DLD1 (cell line): Measurements from ENCODE around the gene RASL12.

Source experiments
- in situ Hi-C: cut with HindIII; loops from 2 replicates; pipeline ENCODE4 v1.10.0; 2017; ENCODE audit warnings: low sequenced_read_pairs

RASL12 gene

GRCh38 chr15:65057549-65057940 is 10.2 kb downstream of the RASL12 start:
- in situ Hi-C loops, result no loop called here

- in situ Hi-C loops, result no loop called here
Measured at GRCh38 chr15:65056868-65057548, 10.8 kb downstream of the RASL12 start.

- in situ Hi-C loops, result no loop called here
Measured at GRCh38 chr15:65056106-65056505, 11.7 kb downstream of the RASL12 start.

GRCh38 chr15:65055201-65055870 is 12.5 kb downstream of the RASL12 start:
- in situ Hi-C loops, result no loop called here

- in situ Hi-C loops, result no loop called here
Measured at GRCh38 chr15:65054333-65055200, 13.2 kb downstream of the RASL12 start.

- in situ Hi-C loops, result no loop called here
Measured at GRCh38 chr15:65052956-65053355, 14.8 kb downstream of the RASL12 start.

- in situ Hi-C loops, result no loop called here
Measured at GRCh38 chr15:65051266-65051665, 16.5 kb downstream of the RASL12 start.

- in situ Hi-C loops, result no loop called here
Measured at GRCh38 chr15:65050270-65050669, 17.5 kb downstream of the RASL12 start.

- in situ Hi-C loops, result no loop called here
Measured at GRCh38 chr15:65049418-65049840, 18.4 kb downstream of the RASL12 start.

GRCh38 chr15:65048241-65048640 is 19.6 kb downstream of the RASL12 start:
- in situ Hi-C loops, result no loop called here

- in situ Hi-C loops, result loop anchor here (5.0 kb wide), 1 partner anchor 32 kb away; the partner anchor contains the start of gene KBTBD13
Measured at GRCh38 chr15:65044724-65045481, 22.9 kb downstream of the RASL12 start, which contains the start of gene SLC51B. SLC51B (plus strand) TSS chr15:65045387; CDS start chr15:65050005, 4,618 bp downstream.

GRCh38 chr15:65044218-65044617 is 23.6 kb downstream of the RASL12 start:
- in situ Hi-C loops, result loop anchor here (5.0 kb wide), 1 partner anchor 33 kb away; the partner anchor contains the start of gene KBTBD13

- in situ Hi-C loops, result loop anchor here (5.0 kb wide), 1 partner anchor 34 kb away; the partner anchor contains the start of gene KBTBD13
Measured at GRCh38 chr15:65042776-65043327, 24.9 kb downstream of the RASL12 start.

- in situ Hi-C loops, result loop anchor here (5.0 kb wide), 1 partner anchor 36 kb away; the partner anchor contains the start of gene KBTBD13
Measured at GRCh38 chr15:65041787-65042186, 26.0 kb downstream of the RASL12 start.

- in situ Hi-C loops, result loop anchor here (5.0 kb wide), 1 partner anchor 37 kb away; the partner anchor contains the start of gene KBTBD13
Measured at GRCh38 chr15:65040461-65040860, 27.3 kb downstream of the RASL12 start.

GRCh38 chr15:65038836-65039235 is 29.0 kb downstream of the RASL12 start:
- in situ Hi-C loops, result no loop called here

- in situ Hi-C loops, result no loop called here
Measured at GRCh38 chr15:65038428-65038827, 29.4 kb downstream of the RASL12 start.

- in situ Hi-C loops, result no loop called here
Measured at GRCh38 chr15:65037309-65037708, 30.5 kb downstream of the RASL12 start.

GRCh38 chr15:65034719-65035118 is 33.1 kb downstream of the RASL12 start:
- in situ Hi-C loops, result no loop called here
